Loucy (cell line): ENCODE results near the gene PDGFC.
"Not testable (repeated sequence)": the region's sequence is repeated elsewhere in the genome, so short reads cannot be mapped to it uniquely, and the experiment has no call there.

Experiments
- H2AFZ ChIP-seq: fragments of 200-600 bp; sonication (generic); 2 replicates; pipeline ENCODE4 v1.6.0; 2016; ENCODE audit warnings: antibody characterized with exemption, mild to moderate bottlenecking, low read length, moderate library complexity
- H3F3A ChIP-seq: fragments of 200-600 bp; 2 replicates; pipeline ENCODE4 v1.6.0; 2016; ENCODE audit warnings: antibody characterized with exemption, low read depth, mild to moderate bottlenecking
- H3K27me3 ChIP-seq: fragments of 200-600 bp; sonication (generic); 2 replicates; pipeline ENCODE4 v1.6.1; 2014; ENCODE audit warnings: low read length, mild to moderate bottlenecking; ENCODE audit not compliant: insufficient read depth, poor library complexity, severe bottlenecking
- H3K36me3 ChIP-seq: fragments of 200-600 bp; sonication (generic); 2 replicates; pipeline ENCODE4 v1.6.1; 2016; ENCODE audit warnings: low read length; ENCODE audit not compliant: insufficient read depth
- H3K4me1 ChIP-seq: fragments of 200-600 bp; sonication (generic); 2 replicates; pipeline ENCODE4 v1.5.1; 2014; ENCODE audit warnings: low read length, mild to moderate bottlenecking; ENCODE audit not compliant: insufficient read depth, poor library complexity, severe bottlenecking
- H3K4me2 ChIP-seq: fragments of 200-600 bp; sonication (generic); 2 replicates; pipeline ENCODE4 v1.6.0; 2014; ENCODE audit warnings: antibody characterized with exemption, low read length, low read depth, mild to moderate bottlenecking; ENCODE audit not compliant: poor library complexity, severe bottlenecking
- H3K4me3 ChIP-seq: fragments of 200-600 bp; sonication (generic); 2 replicates; pipeline ENCODE4 v1.5.1; 2014; ENCODE audit warnings: low read length, mild to moderate bottlenecking, mixed read lengths; ENCODE audit not compliant: poor library complexity, severe bottlenecking
- H3K79me2 ChIP-seq: fragments of 200-600 bp; sonication (generic); 2 replicates; pipeline ENCODE4 v1.6.1; 2014; ENCODE audit warnings: low read length; ENCODE audit not compliant: insufficient read depth
- H3K9ac ChIP-seq: fragments of 200-600 bp; sonication (generic); 2 replicates; pipeline ENCODE4 v1.6.0; 2014; ENCODE audit warnings: mild to moderate bottlenecking, low read depth, low read length, moderate library complexity; ENCODE audit not compliant: poor library complexity, severe bottlenecking
- H3K9me2 ChIP-seq: fragments of 200-600 bp; sonication (generic); replicated peaks from 2 replicates; pipeline ENCODE4 v1.6.1; 2016; ENCODE audit warnings: low read depth, low read length, mixed read lengths
- H3K9me3 ChIP-seq: fragments of 200-600 bp; sonication (generic); 2 replicates; pipeline ENCODE4 v1.6.1; 2014; ENCODE audit warnings: mild to moderate bottlenecking, antibody characterized with exemption, low read length, low read depth; ENCODE audit not compliant: insufficient read depth
- H4K20me1 ChIP-seq: fragments of 200-600 bp; sonication (generic); 2 replicates; pipeline ENCODE4 v1.6.0; 2014; ENCODE audit warnings: antibody characterized with exemption, low read length, mild to moderate bottlenecking; ENCODE audit not compliant: insufficient read depth, poor library complexity, severe bottlenecking
- EZH2phosphoT487 ChIP-seq: fragments of 200-600 bp; IDR thresholded peaks from 2 replicates; pipeline ENCODE4 v1.6.1; 2018; ENCODE audit warnings: antibody characterized with exemption, mild to moderate bottlenecking, moderate library complexity, borderline replicate concordance
- TF ChIP-seq, protein P1 (sequence below): fragments of 200-600 bp; sonication (generic); conservative IDR thresholded peaks from 2 replicates; pipeline ENCODE4 v1.5.1; 2014; ENCODE audit warnings: mild to moderate bottlenecking, antibody characterized with exemption, low read length

Gene PDGFC

DNA sequence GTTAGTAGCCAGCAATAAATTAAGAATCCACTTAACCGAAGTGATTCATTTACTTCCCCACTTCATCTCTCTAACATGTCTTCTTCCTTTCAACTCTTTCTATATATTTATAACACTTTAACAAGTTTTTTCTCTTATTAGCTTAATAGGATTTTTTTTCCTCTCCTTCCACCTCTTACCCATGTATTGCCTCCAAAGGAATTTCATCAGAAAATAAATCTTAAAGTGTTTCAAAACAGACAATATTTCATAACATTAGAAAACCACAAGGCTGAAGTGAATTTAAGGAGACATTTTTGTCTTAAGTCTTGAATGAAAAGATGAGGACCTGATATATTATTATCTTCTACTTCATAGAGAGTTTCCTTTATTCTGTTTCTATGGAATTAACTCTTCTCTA, 101.5 kb downstream of the PDGFC start:
- no peak overlapping the region for H2AFZ ChIP-seq
- H3K4me1 ChIP-seq, result no peaks in the 10 kb centered on the region
- no peaks in the 10 kb centered on the region for H3K36me3 ChIP-seq
- H3K4me3 ChIP-seq, result no peak overlapping the region
- no peaks in the 10 kb centered on the region for H3K9me2 ChIP-seq
- no peaks in the 10 kb centered on the region for H4K20me1 ChIP-seq
- H3K9ac ChIP-seq, result no peak overlapping the region
- H3K79me2 ChIP-seq, result no peaks in the 10 kb centered on the region
- H3F3A ChIP-seq, result no peaks in the 10 kb centered on the region
- TF ChIP-seq EZH2phosphoT487, result no peak
- TF ChIP-seq, protein P1, sequence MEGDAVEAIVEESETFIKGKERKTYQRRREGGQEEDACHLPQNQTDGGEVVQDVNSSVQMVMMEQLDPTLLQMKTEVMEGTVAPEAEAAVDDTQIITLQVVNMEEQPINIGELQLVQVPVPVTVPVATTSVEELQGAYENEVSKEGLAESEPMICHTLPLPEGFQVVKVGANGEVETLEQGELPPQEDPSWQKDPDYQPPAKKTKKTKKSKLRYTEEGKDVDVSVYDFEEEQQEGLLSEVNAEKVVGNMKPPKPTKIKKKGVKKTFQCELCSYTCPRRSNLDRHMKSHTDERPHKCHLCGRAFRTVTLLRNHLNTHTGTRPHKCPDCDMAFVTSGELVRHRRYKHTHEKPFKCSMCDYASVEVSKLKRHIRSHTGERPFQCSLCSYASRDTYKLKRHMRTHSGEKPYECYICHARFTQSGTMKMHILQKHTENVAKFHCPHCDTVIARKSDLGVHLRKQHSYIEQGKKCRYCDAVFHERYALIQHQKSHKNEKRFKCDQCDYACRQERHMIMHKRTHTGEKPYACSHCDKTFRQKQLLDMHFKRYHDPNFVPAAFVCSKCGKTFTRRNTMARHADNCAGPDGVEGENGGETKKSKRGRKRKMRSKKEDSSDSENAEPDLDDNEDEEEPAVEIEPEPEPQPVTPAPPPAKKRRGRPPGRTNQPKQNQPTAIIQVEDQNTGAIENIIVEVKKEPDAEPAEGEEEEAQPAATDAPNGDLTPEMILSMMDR, result no peak
- H3K9me3 ChIP-seq, result no peaks in the 10 kb centered on the region
- no peaks in the 10 kb centered on the region for H3K27me3 ChIP-seq
- no peak overlapping the region for H3K4me2 ChIP-seq

DNA sequence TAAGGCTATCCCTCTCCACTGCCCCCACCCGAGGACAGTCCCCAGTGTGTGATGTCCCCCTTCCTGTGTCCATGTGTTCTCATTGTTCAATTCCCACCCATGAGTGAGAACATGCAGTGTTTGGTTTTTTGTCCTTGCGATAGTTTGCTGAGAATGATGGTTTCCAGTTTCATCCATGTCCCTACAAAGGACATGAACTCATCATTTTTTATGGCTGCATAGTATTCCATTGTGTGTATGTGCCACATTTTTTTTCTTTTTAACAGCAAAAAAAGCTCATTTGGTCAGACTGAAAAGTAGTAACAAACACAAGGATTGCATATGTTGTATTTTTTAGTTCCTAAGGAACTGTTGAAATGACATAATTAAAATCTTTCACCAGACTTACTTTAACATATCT, 105.5 kb downstream of the PDGFC start:
- H3F3A ChIP-seq, H3K9me3 ChIP-seq, H3K4me3 ChIP-seq, H2AFZ ChIP-seq, H3K79me2 ChIP-seq, H4K20me1 ChIP-seq, H3K9me2 ChIP-seq, H3K9ac ChIP-seq, H3K27me3 ChIP-seq, H3K4me2 ChIP-seq, H3K36me3 ChIP-seq, H3K4me1 ChIP-seq: not testable (repeated sequence)

GRCh38 chr4:156865451-156865850, 106.1 kb downstream of the PDGFC start:
- no peaks in the 10 kb centered on the region for H3K4me1 ChIP-seq
- no peaks in the 10 kb centered on the region for H3K9me2 ChIP-seq
- H3F3A ChIP-seq, result no peaks in the 10 kb centered on the region
- no peak overlapping the region for H2AFZ ChIP-seq
- H3K4me3 ChIP-seq, result no peak overlapping the region
- TF ChIP-seq, protein P1, result no peak
- TF ChIP-seq EZH2phosphoT487, result no peak
- H4K20me1 ChIP-seq, result no peaks in the 10 kb centered on the region
- H3K79me2 ChIP-seq, result no peaks in the 10 kb centered on the region
- H3K9me3 ChIP-seq, result no peaks in the 10 kb centered on the region
- H3K9ac ChIP-seq, result no peak overlapping the region
- no peaks in the 10 kb centered on the region for H3K27me3 ChIP-seq
- no peak overlapping the region for H3K4me2 ChIP-seq
- no peaks in the 10 kb centered on the region for H3K36me3 ChIP-seq

DNA sequence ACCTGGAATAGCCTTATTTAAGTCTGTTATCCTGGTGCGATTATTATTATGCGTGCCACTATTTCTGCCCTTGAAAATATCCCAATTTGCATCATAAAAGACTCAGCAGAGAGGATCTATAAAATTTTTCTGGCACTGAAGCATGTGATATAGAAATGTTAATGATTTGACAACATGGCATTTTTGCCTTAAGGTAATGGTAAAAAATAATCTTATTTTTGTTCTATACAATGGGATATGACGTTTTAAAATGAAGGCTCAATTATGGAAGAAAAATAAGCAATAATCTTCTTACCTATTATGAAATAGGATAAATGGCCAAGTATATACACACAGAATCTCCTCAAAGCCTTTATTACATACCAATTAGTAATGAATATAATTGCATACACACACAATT, 113.5 kb downstream of the PDGFC start:
- no peak overlapping the region for H3K9ac ChIP-seq
- no peaks in the 10 kb centered on the region for H4K20me1 ChIP-seq
- H3K27me3 ChIP-seq, result no peaks in the 10 kb centered on the region
- no peaks in the 10 kb centered on the region for H3K79me2 ChIP-seq
- H3K36me3 ChIP-seq, result no peaks in the 10 kb centered on the region
- H3K9me2 ChIP-seq, result no peaks in the 10 kb centered on the region
- no peak overlapping the region for H2AFZ ChIP-seq
- H3K9me3 ChIP-seq, result no peaks in the 10 kb centered on the region
- TF ChIP-seq, protein P1, result no peak
- TF ChIP-seq EZH2phosphoT487, result no peak
- H3K4me1 ChIP-seq, result no peaks in the 10 kb centered on the region
- H3K4me3 ChIP-seq, result no peak overlapping the region
- no peaks in the 10 kb centered on the region for H3F3A ChIP-seq
- no peak overlapping the region for H3K4me2 ChIP-seq
